ENCODE results near the gene FCN2.

The FCN2 gene

DNA sequence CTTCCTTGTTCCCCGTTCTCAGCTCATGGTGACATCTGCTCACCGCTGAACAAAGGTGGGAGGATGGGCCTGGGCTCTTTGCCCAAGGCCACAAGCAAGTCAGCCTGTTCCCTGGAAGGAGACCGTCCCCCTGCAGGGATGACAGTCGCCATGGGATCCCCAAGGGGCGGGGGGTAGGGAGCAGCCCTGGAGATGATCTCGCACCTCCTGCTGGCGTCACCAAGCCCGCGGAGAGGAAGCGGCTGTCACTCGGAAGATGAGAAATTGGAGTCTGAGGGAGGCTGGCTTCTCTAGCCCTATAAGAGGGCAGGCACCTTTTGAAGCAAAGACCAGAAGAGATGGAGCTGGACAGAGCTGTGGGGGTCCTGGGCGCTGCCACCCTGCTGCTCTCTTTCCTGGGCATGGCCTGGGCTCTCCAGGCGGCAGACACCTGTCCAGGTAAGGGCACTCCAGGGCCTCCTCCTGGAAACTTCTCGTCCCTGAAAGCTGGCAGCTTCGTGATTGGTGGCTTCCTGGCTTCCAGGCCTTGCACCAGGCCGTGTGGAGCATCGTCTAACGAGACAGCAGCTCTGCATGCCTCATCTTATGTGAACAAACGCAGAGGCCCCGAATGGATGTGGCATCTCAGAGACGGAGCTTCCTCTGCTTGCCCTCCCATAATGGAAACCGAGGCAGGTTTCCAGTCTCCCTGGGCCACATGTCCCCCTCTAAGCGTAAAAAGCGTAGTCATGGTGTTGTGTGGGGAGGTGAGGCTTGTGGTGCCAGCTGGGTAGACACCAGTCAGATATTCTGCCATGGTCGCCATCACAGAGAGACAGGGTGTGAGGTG is at the start of gene FCN2:
Gene FCN2 (plus strand): TSS at position 327 of the 829 bp plus-strand sequence. CDS start 12 bp downstream, at position 339.
- no peak within 1 kb of the TSS for H3K27ac ChIP-seq (ENCODE audit: low read length)
- no CpG with 5 or more reads among the region's 25 CpGs for WGBS (ENCODE audit: insufficient coverage, insufficient read length)
- H3K9me3 ChIP-seq (ENCODE audit: control insufficient read depth, insufficient read depth, low read length): no peaks in the 10 kb centered on the region
- H3K36me3 ChIP-seq (ENCODE audit: control insufficient read depth, insufficient read depth, low read length): no peaks in the 10 kb centered on the region; the same call in 1 of the 2 replicates
- H3K4me1 ChIP-seq (ENCODE audit: control insufficient read depth, insufficient read depth, low read length): no peaks in the 10 kb centered on the region
- H3K27me3 ChIP-seq (ENCODE audit: control insufficient read depth, insufficient read depth, low read length): no peaks in the 10 kb centered on the region
- H3K4me3 ChIP-seq (ENCODE audit: low read length): no peak within 1 kb of the TSS
- DNase-seq (ENCODE audit: low read depth, low spot score): no peak

DNA sequence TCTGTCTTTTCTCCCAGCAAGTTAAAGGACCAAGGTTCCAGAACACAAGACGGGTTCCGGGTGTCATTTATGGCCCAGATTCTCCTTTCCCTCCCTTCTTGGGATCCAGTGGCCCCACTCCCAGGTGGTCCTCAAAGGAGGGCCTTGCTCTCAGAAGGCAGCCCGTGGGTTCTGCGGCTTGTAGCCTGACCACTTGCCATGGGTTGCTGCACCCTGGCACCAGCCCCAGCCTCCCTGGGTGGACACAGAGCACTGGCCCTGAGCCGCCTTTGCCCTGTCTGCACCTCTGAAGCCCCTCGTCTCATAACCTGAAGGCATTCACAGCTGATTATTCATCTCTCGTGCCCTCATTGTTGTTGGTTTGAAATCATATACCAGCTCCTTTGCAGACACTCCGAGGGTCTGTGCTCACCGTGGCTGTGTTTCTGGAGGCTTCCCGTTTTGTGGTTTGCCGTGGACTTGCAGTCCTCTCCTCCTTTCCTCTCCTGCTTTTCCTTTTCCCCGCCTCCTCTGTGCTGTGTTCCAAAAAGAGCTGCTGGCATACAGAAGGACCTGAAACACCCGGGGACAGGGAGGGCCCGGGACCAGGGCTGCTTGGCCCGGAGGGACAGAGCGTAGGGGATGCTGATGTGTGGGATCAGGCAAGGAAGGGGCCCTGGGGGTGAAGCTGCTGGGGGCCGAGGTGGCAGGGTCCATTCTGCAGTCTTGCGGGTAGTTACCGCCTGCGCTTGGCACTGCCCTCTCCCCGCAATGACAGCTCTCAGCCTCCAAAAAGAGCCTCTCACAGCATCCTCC is 49.5 kb upstream of the FCN2 start:
- Histone ChIP-seq H3K36me3 (ENCODE audit: control insufficient read depth, insufficient read depth, low read length) (no peaks in the 10 kb centered on the region), H3K9me3 (ENCODE audit: control insufficient read depth, insufficient read depth, low read length) (no peaks in the 10 kb centered on the region), H3K27me3 (ENCODE audit: control insufficient read depth, insufficient read depth, low read length) (no peaks in the 10 kb centered on the region), H3K27ac (ENCODE audit: low read length) (no peak overlapping the region), H3K4me1 (ENCODE audit: control insufficient read depth, insufficient read depth, low read length) (no peaks in the 10 kb centered on the region), H3K4me3 (ENCODE audit: low read length) (no peak overlapping the region)
- DNase-seq (ENCODE audit: low read depth, low spot score): no peak
- WGBS (ENCODE audit: insufficient coverage, insufficient read length): no CpG with 5 or more reads among the region's 21 CpGs

DNA sequence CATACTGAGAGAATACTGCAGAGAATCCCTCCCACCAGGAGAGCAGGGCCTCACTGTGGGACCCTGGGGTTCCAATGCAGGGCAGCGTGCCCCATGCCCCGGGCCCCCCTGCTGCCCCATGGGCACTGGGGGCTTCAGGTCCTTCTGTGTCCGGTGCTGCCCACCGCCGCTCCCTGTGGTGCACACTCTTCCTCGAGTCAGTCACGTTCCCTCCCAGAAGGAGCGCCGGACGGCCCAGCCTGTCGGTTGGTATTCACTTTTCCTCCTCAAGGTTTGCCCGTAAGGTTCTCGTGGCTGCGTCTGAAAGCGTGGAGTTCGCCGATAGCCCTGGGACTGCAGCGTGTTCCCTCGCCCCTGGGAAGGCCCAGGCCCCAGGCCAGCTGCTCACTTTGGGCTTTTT is 48.1 kb upstream of the FCN2 start:
- no CpG with 5 or more reads among the region's 19 CpGs for WGBS (ENCODE audit: insufficient coverage, insufficient read length)
- Histone ChIP-seq H3K27ac (ENCODE audit: low read length) (no peak overlapping the region), H3K36me3 (ENCODE audit: control insufficient read depth, insufficient read depth, low read length) (no peaks in the 10 kb centered on the region), H3K4me3 (ENCODE audit: low read length) (no peak overlapping the region), H3K9me3 (ENCODE audit: control insufficient read depth, insufficient read depth, low read length) (no peaks in the 10 kb centered on the region), H3K4me1 (ENCODE audit: control insufficient read depth, insufficient read depth, low read length) (no peaks in the 10 kb centered on the region), H3K27me3 (ENCODE audit: control insufficient read depth, insufficient read depth, low read length) (no peaks in the 10 kb centered on the region)
- no peak for DNase-seq (ENCODE audit: low read depth, low spot score)

DNA sequence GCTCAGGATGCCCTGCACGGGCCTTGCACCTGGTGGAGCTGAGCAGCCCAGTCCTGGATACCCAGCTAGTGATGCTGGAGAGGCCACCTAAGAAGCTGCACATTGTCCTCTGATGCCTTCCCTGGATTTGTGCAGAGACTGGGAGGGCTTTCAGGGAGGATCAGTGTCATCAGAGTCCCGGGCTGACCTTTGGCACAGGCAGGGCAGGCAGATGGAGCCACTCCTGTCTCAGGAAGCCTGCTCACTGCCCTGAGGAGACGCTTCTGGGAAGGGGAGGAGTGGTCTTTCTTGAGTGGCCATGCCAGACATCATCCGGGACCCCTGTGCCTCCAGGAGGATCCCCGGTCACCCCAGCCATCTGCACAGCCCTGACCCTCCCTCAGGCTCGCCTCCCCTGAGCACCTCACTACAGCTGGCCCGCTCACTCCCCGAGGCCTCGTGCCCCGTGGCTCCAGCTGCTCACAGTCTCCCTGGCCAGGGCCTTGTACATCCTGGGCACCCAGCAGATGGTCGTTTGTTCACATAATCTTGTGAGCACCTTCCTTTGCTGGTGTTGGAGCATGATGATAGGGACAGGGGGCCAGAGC is 47.2 kb upstream of the FCN2 start:
- Histone ChIP-seq H3K27me3 (ENCODE audit: control insufficient read depth, insufficient read depth, low read length) (no peaks in the 10 kb centered on the region), H3K4me1 (ENCODE audit: control insufficient read depth, insufficient read depth, low read length) (no peaks in the 10 kb centered on the region), H3K27ac (ENCODE audit: low read length) (no peak overlapping the region), H3K9me3 (ENCODE audit: control insufficient read depth, insufficient read depth, low read length) (no peaks in the 10 kb centered on the region), H3K36me3 (ENCODE audit: control insufficient read depth, insufficient read depth, low read length) (no peaks in the 10 kb centered on the region), H3K4me3 (ENCODE audit: low read length) (no peak overlapping the region; the same call in 1 of the 2 replicates)
- no CpG with 5 or more reads among the region's 11 CpGs for WGBS (ENCODE audit: insufficient coverage, insufficient read length)
- DNase-seq (ENCODE audit: low read depth, low spot score): no peak

DNA sequence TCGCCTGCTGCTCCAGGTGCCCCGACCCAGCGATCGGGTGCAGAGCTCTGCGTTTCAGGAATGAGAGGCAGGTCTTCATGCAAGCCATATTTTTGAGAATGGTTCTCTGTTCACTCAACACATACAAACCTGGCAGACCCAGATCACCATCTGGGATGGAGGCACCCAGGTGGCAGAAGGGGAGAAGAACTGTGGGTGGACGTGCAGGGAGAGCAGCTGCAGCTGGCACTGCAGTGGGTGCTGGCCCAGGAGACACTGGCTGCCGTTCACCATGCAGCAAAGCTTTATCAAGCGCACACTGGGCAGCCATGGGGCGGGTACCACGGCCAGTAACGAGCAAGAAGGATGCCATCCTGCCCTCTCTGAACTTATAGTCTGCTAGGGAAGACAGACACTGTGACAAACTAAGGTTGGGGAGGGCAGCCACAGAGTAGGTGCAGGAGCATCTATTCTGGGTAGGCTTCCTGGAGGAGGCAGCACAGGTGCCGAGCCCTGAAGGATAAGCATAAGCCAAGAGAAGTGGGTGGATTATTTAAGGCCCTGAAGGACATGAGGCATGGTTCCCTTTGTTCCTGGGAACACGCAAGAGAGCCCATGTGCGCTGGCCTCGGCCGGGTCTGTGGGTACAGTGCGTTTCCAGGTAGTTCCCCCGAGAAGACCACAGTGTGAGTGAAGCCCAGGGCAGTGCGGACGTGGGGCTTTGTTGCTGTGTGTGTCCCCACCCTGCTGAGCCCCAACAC is 46.2 kb upstream of the FCN2 start:
- Histone ChIP-seq H3K4me3 (ENCODE audit: low read length) (no peak overlapping the region), H3K27me3 (ENCODE audit: control insufficient read depth, insufficient read depth, low read length) (no peaks in the 10 kb centered on the region), H3K4me1 (ENCODE audit: control insufficient read depth, insufficient read depth, low read length) (no peaks in the 10 kb centered on the region), H3K27ac (ENCODE audit: low read length) (no peak overlapping the region), H3K9me3 (ENCODE audit: control insufficient read depth, insufficient read depth, low read length) (no peaks in the 10 kb centered on the region), H3K36me3 (ENCODE audit: control insufficient read depth, insufficient read depth, low read length) (no peaks in the 10 kb centered on the region)
- no peak for DNase-seq (ENCODE audit: low read depth, low spot score)
- no CpG with 5 or more reads among the region's 20 CpGs for WGBS (ENCODE audit: insufficient coverage, insufficient read length)

DNA sequence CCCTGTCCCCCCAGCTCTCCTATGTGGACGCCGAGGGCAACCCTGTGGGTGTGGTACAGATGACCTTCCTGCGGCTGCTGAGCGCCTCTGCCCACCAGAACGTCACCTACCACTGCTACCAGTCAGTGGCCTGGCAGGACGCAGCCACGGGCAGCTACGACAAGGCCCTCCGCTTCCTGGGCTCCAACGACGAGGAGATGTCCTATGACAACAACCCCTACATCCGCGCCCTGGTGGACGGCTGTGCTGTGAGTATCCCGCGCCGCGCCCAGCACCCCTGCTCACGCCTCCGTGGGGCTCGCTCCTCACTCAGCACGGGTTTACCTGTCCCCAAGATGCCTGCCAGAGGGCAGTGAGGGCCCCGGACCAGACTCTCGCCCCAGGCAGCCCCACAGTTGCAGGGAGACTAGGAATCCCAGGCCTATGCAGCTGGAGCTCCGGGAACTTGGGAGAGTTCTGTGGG is 45.6 kb upstream of the FCN2 start:
- Histone ChIP-seq H3K27ac (ENCODE audit: low read length) (no peak overlapping the region), H3K4me1 (ENCODE audit: control insufficient read depth, insufficient read depth, low read length) (no peaks in the 10 kb centered on the region), H3K4me3 (ENCODE audit: low read length) (no peak overlapping the region), H3K9me3 (ENCODE audit: control insufficient read depth, insufficient read depth, low read length) (no peaks in the 10 kb centered on the region), H3K27me3 (ENCODE audit: control insufficient read depth, insufficient read depth, low read length) (no peaks in the 10 kb centered on the region), H3K36me3 (ENCODE audit: control insufficient read depth, insufficient read depth, low read length) (no peaks in the 10 kb centered on the region)
- DNase-seq (ENCODE audit: low read depth, low spot score): no peak
- WGBS (ENCODE audit: insufficient coverage, insufficient read length): no CpG with 5 or more reads among the region's 25 CpGs

DNA sequence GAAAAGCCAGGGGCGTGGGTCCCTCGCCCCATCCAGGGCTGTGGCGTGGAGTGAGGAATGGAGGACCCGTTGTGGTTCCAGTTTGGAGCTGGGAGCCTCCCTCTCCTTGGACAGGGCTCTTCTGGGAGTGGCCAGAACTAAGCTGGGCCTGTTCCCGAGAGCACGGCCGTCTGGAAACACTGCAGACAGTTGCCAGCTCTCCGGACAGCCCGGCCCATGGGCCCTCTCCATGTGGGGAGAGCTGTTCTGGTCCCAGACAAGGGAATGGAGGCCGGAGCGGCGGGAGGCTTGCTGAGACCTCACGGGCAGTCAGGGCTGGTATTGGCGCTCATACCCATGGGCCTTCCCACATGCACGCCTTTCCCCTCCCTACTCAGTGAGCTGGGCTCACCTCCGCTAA is 45.2 kb upstream of the FCN2 start:
- no peak overlapping the region for H3K4me3 ChIP-seq (ENCODE audit: low read length)
- no CpG with 5 or more reads among the region's 16 CpGs for WGBS (ENCODE audit: insufficient coverage, insufficient read length)
- H3K27ac ChIP-seq (ENCODE audit: low read length): no peak overlapping the region
- no peaks in the 10 kb centered on the region for H3K27me3 ChIP-seq (ENCODE audit: control insufficient read depth, insufficient read depth, low read length)
- no peaks in the 10 kb centered on the region for H3K9me3 ChIP-seq (ENCODE audit: control insufficient read depth, insufficient read depth, low read length)
- no peaks in the 10 kb centered on the region for H3K36me3 ChIP-seq (ENCODE audit: control insufficient read depth, insufficient read depth, low read length)
- no peaks in the 10 kb centered on the region for H3K4me1 ChIP-seq (ENCODE audit: control insufficient read depth, insufficient read depth, low read length)
- DNase-seq (ENCODE audit: low read depth, low spot score): no peak

DNA sequence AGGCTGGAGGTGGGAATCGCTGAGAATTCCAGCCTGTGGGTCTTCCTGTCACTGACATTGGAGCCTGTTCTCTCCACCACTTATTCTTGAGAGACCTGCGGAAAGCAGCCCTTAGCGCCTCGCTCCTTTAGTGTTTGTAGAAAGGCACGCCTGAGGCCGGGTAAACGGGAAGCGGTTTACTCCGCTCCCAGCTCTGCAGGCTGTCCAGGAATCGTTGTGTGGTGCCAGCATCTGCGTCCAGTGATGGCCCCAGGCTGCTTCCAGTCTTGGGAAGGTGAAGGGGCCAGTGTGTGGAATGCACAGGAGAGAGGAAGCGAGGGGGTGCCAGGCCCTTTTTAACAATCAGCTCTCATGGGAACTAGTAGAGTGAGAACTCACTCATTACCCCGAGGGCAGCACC is 44.6 kb upstream of the FCN2 start:
- Histone ChIP-seq H3K36me3 (ENCODE audit: control insufficient read depth, insufficient read depth, low read length) (no peaks in the 10 kb centered on the region), H3K27me3 (ENCODE audit: control insufficient read depth, insufficient read depth, low read length) (no peaks in the 10 kb centered on the region), H3K27ac (ENCODE audit: low read length) (no peak overlapping the region), H3K9me3 (ENCODE audit: control insufficient read depth, insufficient read depth, low read length) (no peaks in the 10 kb centered on the region), H3K4me1 (ENCODE audit: control insufficient read depth, insufficient read depth, low read length) (no peaks in the 10 kb centered on the region), H3K4me3 (ENCODE audit: low read length) (no peak overlapping the region)
- no CpG with 5 or more reads among the region's 13 CpGs for WGBS (ENCODE audit: insufficient coverage, insufficient read length)
- DNase-seq (ENCODE audit: low read depth, low spot score): no peak

DNA sequence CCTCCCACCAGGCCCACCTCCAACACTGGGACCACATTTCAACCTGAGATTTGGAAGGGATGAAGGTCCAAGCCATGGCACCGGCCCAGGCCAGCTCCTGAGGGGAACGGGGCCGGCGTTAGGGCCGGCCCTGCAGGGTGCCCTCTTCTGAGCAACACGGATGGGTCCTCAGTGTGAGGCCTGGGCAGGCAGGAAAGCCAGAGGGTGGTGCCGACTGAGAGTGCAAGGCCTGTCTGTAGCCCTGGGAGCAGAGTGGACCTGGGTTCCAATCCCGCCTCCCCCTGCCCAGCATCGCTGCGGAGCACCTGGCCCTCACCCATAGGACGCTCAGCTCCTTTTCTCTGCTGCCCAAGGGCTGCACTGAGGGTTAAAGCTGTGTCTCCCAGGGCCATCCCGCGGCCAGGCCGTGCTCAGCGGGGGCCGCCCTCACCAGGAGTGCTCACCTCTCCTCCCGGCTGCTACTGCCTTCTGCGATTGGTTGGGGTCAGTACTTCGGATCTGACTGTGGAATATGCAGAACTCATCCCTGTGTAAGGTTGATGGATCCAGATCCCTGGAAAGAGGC is 44.1 kb upstream of the FCN2 start:
- H3K27ac ChIP-seq (ENCODE audit: low read length): no peak overlapping the region
- no peaks in the 10 kb centered on the region for H3K9me3 ChIP-seq (ENCODE audit: control insufficient read depth, insufficient read depth, low read length)
- DNase-seq (ENCODE audit: low read depth, low spot score): no peak
- no peaks in the 10 kb centered on the region for H3K4me1 ChIP-seq (ENCODE audit: control insufficient read depth, insufficient read depth, low read length)
- no peak overlapping the region for H3K4me3 ChIP-seq (ENCODE audit: low read length)
- no peaks in the 10 kb centered on the region for H3K27me3 ChIP-seq (ENCODE audit: control insufficient read depth, insufficient read depth, low read length)
- no peaks in the 10 kb centered on the region for H3K36me3 ChIP-seq (ENCODE audit: control insufficient read depth, insufficient read depth, low read length)
- no CpG with 5 or more reads among the region's 19 CpGs for WGBS (ENCODE audit: insufficient coverage, insufficient read length)

DNA sequence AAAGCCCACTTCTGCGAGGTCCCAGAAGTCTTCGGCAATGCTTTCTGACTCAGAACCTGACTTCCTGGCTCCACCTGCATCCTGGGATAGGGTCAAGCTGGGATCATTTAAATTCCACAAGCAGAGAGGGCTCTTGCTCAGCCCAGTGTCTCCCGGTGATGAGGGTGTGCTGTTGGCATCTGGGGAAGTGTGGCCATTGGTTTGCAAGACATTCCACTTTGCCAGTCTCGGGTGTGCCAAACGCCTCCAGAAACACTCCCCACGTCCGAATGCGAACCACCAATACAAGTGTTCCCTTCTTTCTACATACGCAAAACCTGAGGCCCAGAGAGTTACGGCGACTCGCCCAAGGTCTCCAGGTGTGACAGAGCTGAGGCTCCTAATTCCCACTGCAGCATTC is 43.1 kb upstream of the FCN2 start:
- no peak overlapping the region for H3K4me3 ChIP-seq (ENCODE audit: low read length)
- no peaks in the 10 kb centered on the region for H3K4me1 ChIP-seq (ENCODE audit: control insufficient read depth, insufficient read depth, low read length)
- DNase-seq (ENCODE audit: low read depth, low spot score): no peak
- no CpG with 5 or more reads among the region's 12 CpGs for WGBS (ENCODE audit: insufficient coverage, insufficient read length)
- no peak overlapping the region for H3K27ac ChIP-seq (ENCODE audit: low read length)
- no peaks in the 10 kb centered on the region for H3K27me3 ChIP-seq (ENCODE audit: control insufficient read depth, insufficient read depth, low read length)
- H3K36me3 ChIP-seq (ENCODE audit: control insufficient read depth, insufficient read depth, low read length): no peaks in the 10 kb centered on the region
- H3K9me3 ChIP-seq (ENCODE audit: control insufficient read depth, insufficient read depth, low read length): no peaks in the 10 kb centered on the region

Data from iPS DF 6.9 (cell line).